ENCODE results near the gene GLRA1. TPM values are rescaled to one million over a fixed set of nuclear protein-coding genes. Genes with fewer than 3 reads are reported as not detected.
"Not testable (repeated sequence)": the region's sequence is repeated elsewhere in the genome, so short reads cannot be mapped to it uniquely, and the experiment has no call there.

Gene GLRA1
- total RNA-seq, 2 experiments from 2014 or later, result not detected

DNA sequence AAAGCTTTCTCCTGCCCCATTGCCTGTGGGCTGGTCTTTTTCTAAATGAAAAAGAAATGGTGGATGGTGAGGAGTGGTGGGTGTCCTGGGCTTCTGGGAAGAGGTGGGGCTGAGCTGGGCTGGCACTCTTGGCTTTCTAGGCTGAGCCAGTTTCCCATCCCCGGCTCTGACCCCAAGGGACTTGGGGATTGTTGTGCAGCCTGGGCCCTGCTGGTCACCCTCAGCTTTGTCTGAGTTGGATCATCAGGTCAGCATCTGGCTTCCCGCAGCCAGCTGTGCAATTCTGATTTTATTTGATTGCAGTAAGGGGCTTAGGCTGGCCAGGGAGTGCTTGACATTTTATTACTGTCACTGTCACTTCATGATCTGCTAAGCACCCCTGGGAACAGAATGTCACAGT, 25.3 kb downstream of the GLRA1 start:
- peaks cover 3% of the 10 kb centered on the region for H3K4me1 Mint-ChIP-seq (ENCODE audit: low read depth)
- no peak for ATAC-seq

DNA sequence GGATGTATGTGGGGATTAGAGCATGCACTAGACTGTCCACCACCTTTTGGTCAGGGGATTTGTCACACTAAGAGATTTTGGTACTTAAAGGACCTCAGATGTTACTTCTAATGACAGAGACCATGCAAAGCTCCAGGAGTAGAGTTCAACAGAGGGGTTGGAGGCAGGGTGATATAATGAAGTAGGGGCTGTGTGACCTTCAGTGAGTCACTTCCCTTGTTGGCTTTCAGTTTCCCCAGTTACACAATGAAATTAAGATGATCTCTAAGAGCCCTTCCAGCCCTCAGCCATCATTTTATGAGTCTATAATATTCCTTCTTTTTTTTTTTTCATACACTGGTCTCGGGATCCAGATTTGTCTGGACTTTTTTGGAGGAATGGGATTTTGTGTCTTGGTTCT, 26.8 kb downstream of the GLRA1 start:
- intact Hi-C loops (cut with micrococcal nuclease), result no loop called here
- Mint-ChIP-seq H3K36me3 (ENCODE audit: low read depth) (no peaks in the 10 kb centered on the region), H3K4me1 (ENCODE audit: low read depth) (peaks cover 3% of the 10 kb centered on the region), H3K27me3 (peaks cover 8% of the 10 kb centered on the region), H3K9me3 (no peaks in the 10 kb centered on the region), H3K27ac (no peak overlapping the region), H3K4me3 (no peak overlapping the region)
- TF ChIP-seq, protein P1, sequence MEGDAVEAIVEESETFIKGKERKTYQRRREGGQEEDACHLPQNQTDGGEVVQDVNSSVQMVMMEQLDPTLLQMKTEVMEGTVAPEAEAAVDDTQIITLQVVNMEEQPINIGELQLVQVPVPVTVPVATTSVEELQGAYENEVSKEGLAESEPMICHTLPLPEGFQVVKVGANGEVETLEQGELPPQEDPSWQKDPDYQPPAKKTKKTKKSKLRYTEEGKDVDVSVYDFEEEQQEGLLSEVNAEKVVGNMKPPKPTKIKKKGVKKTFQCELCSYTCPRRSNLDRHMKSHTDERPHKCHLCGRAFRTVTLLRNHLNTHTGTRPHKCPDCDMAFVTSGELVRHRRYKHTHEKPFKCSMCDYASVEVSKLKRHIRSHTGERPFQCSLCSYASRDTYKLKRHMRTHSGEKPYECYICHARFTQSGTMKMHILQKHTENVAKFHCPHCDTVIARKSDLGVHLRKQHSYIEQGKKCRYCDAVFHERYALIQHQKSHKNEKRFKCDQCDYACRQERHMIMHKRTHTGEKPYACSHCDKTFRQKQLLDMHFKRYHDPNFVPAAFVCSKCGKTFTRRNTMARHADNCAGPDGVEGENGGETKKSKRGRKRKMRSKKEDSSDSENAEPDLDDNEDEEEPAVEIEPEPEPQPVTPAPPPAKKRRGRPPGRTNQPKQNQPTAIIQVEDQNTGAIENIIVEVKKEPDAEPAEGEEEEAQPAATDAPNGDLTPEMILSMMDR (IDR thresholded peaks at IDR 0.05), result no peak
- CTCF ChIA-PET, result interaction anchor here (0.9 kb wide), 1 partner anchor 245 kb away, joined by 3 read pairs; no protein-coding TSS in a partner anchor
- POLR2A ChIA-PET, result interaction anchor here (0.8 kb wide), 1 partner anchor 96 kb away, joined by 3 read pairs; no protein-coding TSS in a partner anchor
- DNase-seq, result no peak
- ATAC-seq, result no peak

More for the DNA sequence above, 25.3 kb downstream of the GLRA1 start:
- TF ChIP-seq, protein P1 (IDR thresholded peaks at IDR 0.05), result no peak
- Mint-ChIP-seq H3K36me3 (ENCODE audit: low read depth) (no peaks in the 10 kb centered on the region), H3K27me3 (peaks cover 10% of the 10 kb centered on the region), H3K27ac (no peak overlapping the region), H3K9me3 (no peaks in the 10 kb centered on the region), H3K4me3 (no peak overlapping the region)
- ChIA-PET CTCF (no interaction called here), POLR2A (no interaction called here)
- intact Hi-C loops (cut with micrococcal nuclease), result no loop called here
- no peak for DNase-seq

DNA sequence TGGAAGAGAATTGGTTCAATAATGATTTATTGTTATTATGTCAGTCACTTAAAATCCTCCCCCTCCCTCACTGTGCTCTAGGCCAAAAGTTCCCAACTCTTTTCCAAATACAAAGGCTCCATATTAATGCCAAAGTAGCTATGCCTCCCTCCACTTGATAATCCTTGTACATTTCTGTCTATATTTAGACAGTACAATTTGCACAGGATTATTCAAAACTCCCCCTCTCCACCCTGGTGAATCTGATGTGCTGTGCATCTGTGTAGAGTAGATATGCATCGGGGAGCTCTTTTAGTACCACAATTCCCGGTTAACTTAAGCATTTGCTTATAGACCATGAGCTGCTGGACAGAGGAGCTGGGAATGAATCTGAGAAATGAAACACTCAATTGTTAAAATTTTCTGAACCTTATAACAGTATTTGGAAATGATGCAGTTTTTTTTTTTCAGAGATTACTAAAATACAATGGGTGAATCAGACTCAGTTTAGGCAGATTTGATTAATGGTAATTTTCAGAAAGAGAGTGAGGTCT, 27.6 kb downstream of the GLRA1 start:
- ATAC-seq (no peak), DNase-seq (no peak)
- TF ChIP-seq, protein P1 (IDR thresholded peaks at IDR 0.05), result no peak
- POLR2A ChIA-PET, result interaction anchor here (0.8 kb wide), 1 partner anchor 96 kb away, joined by 3 read pairs; no protein-coding TSS in a partner anchor
- no peak overlapping the region for H3K27ac Mint-ChIP-seq
- H3K27me3 Mint-ChIP-seq, result peaks cover 8% of the 10 kb centered on the region
- intact Hi-C loops (cut with micrococcal nuclease), result no loop called here
- no peak overlapping the region for H3K4me3 Mint-ChIP-seq
- H3K36me3 Mint-ChIP-seq (ENCODE audit: low read depth), result no peaks in the 10 kb centered on the region
- H3K9me3 Mint-ChIP-seq, result no peaks in the 10 kb centered on the region
- H3K4me1 Mint-ChIP-seq (ENCODE audit: low read depth), result peaks cover 3% of the 10 kb centered on the region
- CTCF ChIA-PET, result no interaction called here

DNA sequence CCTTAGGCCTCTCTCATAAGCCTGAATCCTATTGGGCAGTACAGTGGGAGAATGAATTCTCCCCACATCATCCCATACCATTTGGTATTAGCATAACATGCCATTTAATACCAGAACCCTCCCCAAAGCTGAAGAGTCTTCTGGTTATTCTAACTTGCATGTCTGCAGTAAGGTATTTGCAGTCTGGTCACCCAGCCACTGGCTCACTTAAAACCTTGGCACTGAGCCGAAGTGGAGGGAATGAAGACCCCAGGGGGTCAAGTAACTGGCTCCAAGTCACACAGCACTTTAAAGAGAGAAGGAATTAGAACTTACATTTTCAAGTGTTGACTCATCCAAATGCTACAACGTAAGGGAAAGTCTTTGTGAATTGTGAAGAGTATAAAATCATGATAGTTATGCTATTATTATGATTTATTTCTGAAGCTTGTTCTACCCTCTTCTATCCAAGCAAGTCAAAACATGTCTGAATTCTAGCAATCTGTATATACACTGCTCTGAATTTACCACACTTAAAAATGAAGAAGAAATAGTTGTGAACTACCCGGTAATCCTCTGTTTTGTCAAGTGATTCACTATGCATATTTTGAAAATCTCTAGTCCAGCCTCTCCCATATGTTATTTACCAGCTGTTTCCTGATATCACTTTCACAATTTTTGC, 28.5 kb downstream of the GLRA1 start:
- Mint-ChIP-seq H3K4me1 (ENCODE audit: low read depth) (peaks cover 3% of the 10 kb centered on the region), H3K27ac (no peak overlapping the region), H3K4me3 (no peak overlapping the region), H3K27me3 (peaks cover 8% of the 10 kb centered on the region), H3K9me3 (no peaks in the 10 kb centered on the region), H3K36me3 (ENCODE audit: low read depth) (no peaks in the 10 kb centered on the region)
- ChIA-PET POLR2A (no interaction called here), CTCF (no interaction called here)
- intact Hi-C loops (cut with micrococcal nuclease), result no loop called here
- no peak for ATAC-seq
- no peak for DNase-seq
- TF ChIP-seq, protein P1 (IDR thresholded peaks at IDR 0.05), result no peak

DNA sequence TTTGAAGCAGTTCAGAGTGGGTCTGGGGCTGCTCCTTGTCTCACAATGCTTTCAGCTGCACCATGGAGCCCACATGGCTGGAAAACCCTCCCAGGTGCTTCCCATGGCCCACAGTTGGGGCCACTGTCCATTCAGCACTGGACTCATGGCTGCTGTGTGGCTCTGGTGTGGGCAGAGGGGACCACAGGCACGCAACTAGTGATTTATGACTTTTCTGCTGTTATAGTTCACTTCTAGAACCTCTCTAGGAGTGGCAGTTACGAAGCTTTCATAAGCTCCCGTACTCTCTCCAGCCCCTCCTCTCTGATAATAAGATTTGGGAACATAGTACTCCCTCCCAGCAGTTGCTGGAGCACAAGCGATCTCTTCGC, 29.0 kb downstream of the GLRA1 start:
- DNase-seq (no peak), ATAC-seq (no peak)
- peaks cover 8% of the 10 kb centered on the region for H3K27me3 Mint-ChIP-seq
- no peak overlapping the region for H3K4me3 Mint-ChIP-seq
- intact Hi-C loops (cut with micrococcal nuclease), result no loop called here
- TF ChIP-seq, protein P1 (IDR thresholded peaks at IDR 0.05), result no peak
- no peaks in the 10 kb centered on the region for H3K36me3 Mint-ChIP-seq (ENCODE audit: low read depth)
- H3K9me3 Mint-ChIP-seq, result no peaks in the 10 kb centered on the region
- H3K4me1 Mint-ChIP-seq (ENCODE audit: low read depth), result peaks cover 3% of the 10 kb centered on the region
- H3K27ac Mint-ChIP-seq, result no peak overlapping the region
- POLR2A ChIA-PET, result no interaction called here
- CTCF ChIA-PET, result no interaction called here

DNA sequence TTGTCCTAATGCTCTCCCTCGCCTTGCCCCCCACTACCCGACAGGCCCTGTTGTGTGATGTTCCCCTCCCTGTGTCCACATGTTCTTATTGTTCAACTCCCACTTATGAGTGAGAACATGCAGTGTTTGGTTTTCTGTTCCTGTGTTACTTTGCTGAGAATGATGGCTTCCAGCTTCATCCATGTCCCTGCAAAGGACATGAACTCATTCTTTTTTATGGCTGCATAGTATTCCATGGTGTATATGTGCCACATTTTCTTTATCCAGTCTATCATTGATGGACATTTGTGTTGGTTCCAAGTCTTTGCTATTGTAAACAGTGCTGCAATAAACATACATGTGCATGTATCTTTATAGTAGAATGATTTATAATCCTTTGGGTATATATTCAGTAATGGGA, 31.2 kb downstream of the GLRA1 start:
- intact Hi-C loops (cut with micrococcal nuclease); CTCF ChIA-PET; DNase-seq; H3K36me3 Mint-ChIP-seq (ENCODE audit: low read depth); H3K9me3 Mint-ChIP-seq; H3K4me3 Mint-ChIP-seq; H3K4me1 Mint-ChIP-seq (ENCODE audit: low read depth); H3K27me3 Mint-ChIP-seq; ATAC-seq; H3K27ac Mint-ChIP-seq; POLR2A ChIA-PET: not testable (repeated sequence)

Measured in activated CD8-positive, alpha-beta T cell treated with anti-CD3 and anti-CD28 coated beads for 36 hours (primary cell).